ENCODE results near the gene JAML. TPM values are rescaled to one million over a fixed set of nuclear protein-coding genes. Genes with fewer than 3 reads are reported as not detected.

JAML gene
- total RNA-seq, 2 donors from 2014 or later = 2.3 to 8.5 TPM

DNA sequence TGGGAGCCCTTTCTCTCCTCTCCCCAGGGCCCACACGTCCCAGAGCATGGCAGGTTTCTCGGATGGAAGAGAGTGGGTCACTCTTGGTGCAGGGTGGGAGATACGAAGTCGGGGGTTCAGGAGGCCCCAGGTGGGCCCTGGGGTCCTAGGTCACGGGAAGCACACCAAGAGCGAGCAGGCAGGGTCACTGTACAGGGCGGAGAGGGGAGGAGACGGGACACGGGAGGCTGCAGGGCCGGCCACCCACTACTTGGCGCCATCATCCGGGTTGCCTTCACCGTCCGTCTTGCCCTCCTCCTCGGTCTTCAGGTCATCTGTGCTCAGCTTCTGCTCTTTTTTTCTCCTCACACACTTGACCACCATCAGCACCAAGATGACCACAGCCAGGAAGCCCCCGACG is 58.2 kb downstream of the JAML start:
- no peak for DNase-seq (ENCODE audit: low spot score)
- TF ChIP-seq POLR2A (IDR thresholded peaks at IDR 0.05) (no peak), POLR2AphosphoS5 (IDR thresholded peaks at IDR 0.05) (no peak), CTCF (IDR thresholded peaks at IDR 0.05) (no peak)
- H3K27ac ChIP-seq = no peak overlapping the region
- H3K4me1 ChIP-seq (replicated peaks) = no peaks in the 10 kb centered on the region
- 89% methylated on average over 17 of the region's 17 CpGs for WGBS
- H3K36me3 ChIP-seq = no peaks in the 10 kb centered on the region
- H3K27me3 ChIP-seq (replicated peaks; ENCODE audit: insufficient read depth) = no peaks in the 10 kb centered on the region
- intact Hi-C loops (cut with DNase I) = no loop called here
- no peak overlapping the region for H3K4me3 ChIP-seq
- H3K9me3 ChIP-seq = no peaks in the 10 kb centered on the region

- H3K27ac ChIP-seq = no peak overlapping the region
- H3K27me3 ChIP-seq (replicated peaks; ENCODE audit: insufficient read depth) = no peaks in the 10 kb centered on the region
- no peaks in the 10 kb centered on the region for H3K9me3 ChIP-seq
- no peak overlapping the region for H3K4me3 ChIP-seq
- no peaks in the 10 kb centered on the region for H3K36me3 ChIP-seq
- H3K4me1 ChIP-seq (replicated peaks) = no peaks in the 10 kb centered on the region
- no peak for DNase-seq (ENCODE audit: low spot score)
- TF ChIP-seq CTCF (IDR thresholded peaks at IDR 0.05) = no peak
- TF ChIP-seq POLR2A (IDR thresholded peaks at IDR 0.05) = no peak
- TF ChIP-seq POLR2AphosphoS5 (IDR thresholded peaks at IDR 0.05) = no peak
- intact Hi-C loops (cut with DNase I) = no loop called here
- 75% methylated on average over 2 of the region's 2 CpGs for WGBS
These were observed 59.9 kb downstream of the JAML start for GRCh38 chr11:118164885-118165284.

GRCh38 chr11:118163494-118163893 is 61.3 kb downstream of the JAML start:
- no peak for DNase-seq (ENCODE audit: low spot score)
- Histone ChIP-seq H3K4me3 (no peak overlapping the region), H3K36me3 (no peaks in the 10 kb centered on the region), H3K4me1 (replicated peaks) (no peaks in the 10 kb centered on the region), H3K27me3 (replicated peaks; ENCODE audit: insufficient read depth) (no peaks in the 10 kb centered on the region), H3K27ac (no peak overlapping the region), H3K9me3 (no peaks in the 10 kb centered on the region)
- intact Hi-C loops (cut with DNase I) = no loop called here
- 73% methylated on average over 5 of the region's 5 CpGs for WGBS
- no peak for TF ChIP-seq CTCF (IDR thresholded peaks at IDR 0.05)
- no peak for TF ChIP-seq POLR2AphosphoS5 (IDR thresholded peaks at IDR 0.05)
- TF ChIP-seq POLR2A (IDR thresholded peaks at IDR 0.05) = no peak

DNA sequence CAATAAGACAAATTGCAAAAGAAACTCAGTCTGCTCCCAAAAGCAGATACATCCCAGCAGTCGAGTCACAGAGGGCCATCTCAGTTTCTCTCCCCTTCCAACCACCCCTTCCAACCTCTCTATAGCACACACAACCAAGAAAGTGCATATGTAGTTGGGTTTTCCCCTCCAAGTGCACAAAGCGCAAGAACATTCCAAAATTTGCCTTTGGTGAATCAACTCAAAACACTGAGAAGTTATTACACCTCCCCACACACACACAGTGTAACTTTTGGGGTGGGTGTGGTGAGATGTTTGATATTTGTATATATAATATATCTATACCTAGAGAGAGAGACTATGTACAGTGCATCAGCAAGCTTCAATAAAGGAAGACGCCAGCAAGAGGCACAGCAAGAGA is 62.0 kb downstream of the JAML start:
- Histone ChIP-seq H3K4me3 (no peak overlapping the region), H3K36me3 (no peaks in the 10 kb centered on the region), H3K9me3 (no peaks in the 10 kb centered on the region), H3K4me1 (replicated peaks) (no peaks in the 10 kb centered on the region), H3K27ac (no peak overlapping the region), H3K27me3 (replicated peaks; ENCODE audit: insufficient read depth) (no peaks in the 10 kb centered on the region)
- WGBS = 93% methylated on average over 3 of the region's 3 CpGs
- no peak for DNase-seq (ENCODE audit: low spot score)
- intact Hi-C loops (cut with DNase I) = no loop called here
- no peak for TF ChIP-seq POLR2AphosphoS5 (IDR thresholded peaks at IDR 0.05)
- no peak for TF ChIP-seq CTCF (IDR thresholded peaks at IDR 0.05)
- no peak for TF ChIP-seq POLR2A (IDR thresholded peaks at IDR 0.05)

GRCh38 chr11:118161786-118162185 is 63.0 kb downstream of the JAML start:
- Histone ChIP-seq H3K27ac (no peak overlapping the region), H3K9me3 (no peaks in the 10 kb centered on the region), H3K4me3 (no peak overlapping the region), H3K27me3 (replicated peaks; ENCODE audit: insufficient read depth) (no peaks in the 10 kb centered on the region), H3K36me3 (no peaks in the 10 kb centered on the region), H3K4me1 (replicated peaks) (no peaks in the 10 kb centered on the region)
- DNase-seq (ENCODE audit: low spot score) = no peak
- WGBS = 70% methylated on average over 6 of the region's 6 CpGs
- intact Hi-C loops (cut with DNase I) = no loop called here
- TF ChIP-seq CTCF (IDR thresholded peaks at IDR 0.05) (no peak), POLR2A (IDR thresholded peaks at IDR 0.05) (no peak), POLR2AphosphoS5 (IDR thresholded peaks at IDR 0.05) (no peak)
